PC-3 (cell line): ENCODE measurements around the gene FBXL19.

Experiments
- EZH2 ChIP-seq: fragments of 300-600 bp; sonication (generic); IDR thresholded peaks from one replicate; pipeline ENCODE4 v1.6.1; 2017; ENCODE audit warnings: antibody characterized with exemption, mild to moderate bottlenecking, low read length; ENCODE audit not compliant: unreplicated experiment
- TF ChIP-seq, protein P1 (sequence below): fragments of 300-600 bp; sonication (generic); conservative IDR thresholded peaks from 2 replicates; pipeline ENCODE4 v1.5.1; 2017; ENCODE audit warnings: antibody characterized with exemption, low read depth, mild to moderate bottlenecking, low read length

DNA sequence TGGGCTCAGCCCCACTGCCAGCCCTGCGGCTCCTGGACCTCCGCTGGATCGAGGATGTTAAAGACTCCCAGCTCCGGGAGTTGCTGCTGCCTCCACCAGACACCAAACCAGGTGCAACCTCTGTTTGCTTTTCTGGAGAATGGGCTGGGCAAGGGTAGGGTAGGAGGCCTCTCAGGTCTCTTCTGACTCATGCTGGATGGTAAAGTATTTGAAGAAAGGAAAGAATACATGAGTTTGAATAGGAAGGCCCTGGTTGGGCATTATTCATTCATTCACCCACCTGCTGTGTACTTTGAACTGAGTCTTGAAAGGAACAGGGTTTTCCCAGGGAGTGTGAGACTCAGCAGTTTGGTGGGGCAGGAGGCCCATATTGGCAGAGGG lies 19.0 kb downstream of the FBXL19 start:
- TF ChIP-seq EZH2: no peak
- TF ChIP-seq, protein P1, sequence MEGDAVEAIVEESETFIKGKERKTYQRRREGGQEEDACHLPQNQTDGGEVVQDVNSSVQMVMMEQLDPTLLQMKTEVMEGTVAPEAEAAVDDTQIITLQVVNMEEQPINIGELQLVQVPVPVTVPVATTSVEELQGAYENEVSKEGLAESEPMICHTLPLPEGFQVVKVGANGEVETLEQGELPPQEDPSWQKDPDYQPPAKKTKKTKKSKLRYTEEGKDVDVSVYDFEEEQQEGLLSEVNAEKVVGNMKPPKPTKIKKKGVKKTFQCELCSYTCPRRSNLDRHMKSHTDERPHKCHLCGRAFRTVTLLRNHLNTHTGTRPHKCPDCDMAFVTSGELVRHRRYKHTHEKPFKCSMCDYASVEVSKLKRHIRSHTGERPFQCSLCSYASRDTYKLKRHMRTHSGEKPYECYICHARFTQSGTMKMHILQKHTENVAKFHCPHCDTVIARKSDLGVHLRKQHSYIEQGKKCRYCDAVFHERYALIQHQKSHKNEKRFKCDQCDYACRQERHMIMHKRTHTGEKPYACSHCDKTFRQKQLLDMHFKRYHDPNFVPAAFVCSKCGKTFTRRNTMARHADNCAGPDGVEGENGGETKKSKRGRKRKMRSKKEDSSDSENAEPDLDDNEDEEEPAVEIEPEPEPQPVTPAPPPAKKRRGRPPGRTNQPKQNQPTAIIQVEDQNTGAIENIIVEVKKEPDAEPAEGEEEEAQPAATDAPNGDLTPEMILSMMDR: no peak
